Subcutaneous adipose tissue (tissue), 4 donors: ENCODE data around the gene EFS. TPM values are rescaled to one million over a fixed set of nuclear protein-coding genes. Genes with fewer than 3 reads are reported as not detected.

Source experiments
- total RNA-seq, 4 donors: library from RNA; depleted of rRNA; stranded (reverse); fragments of >200 nt; gene quantifications; one replicate each; pipeline ENCODE4 v1.1.0, GENCODE V29; 2016
- TF ChIP-seq, protein P1 (sequence below): fragments of 450-650 bp; IDR thresholded peaks from one replicate; pipeline ENCODE4 v1.5.1; 2016; ENCODE audit warnings: low read depth, mild to moderate bottlenecking, control low read depth, antibody characterized with exemption, moderate library complexity

Gene EFS
- total RNA-seq, 4 donors from 2014 or later: 8.5 to 12.8 (median 9.8) TPM

GRCh38 chr14:23403908-23404307 lies 38.9 kb upstream of the EFS start:
- TF ChIP-seq, protein P1, sequence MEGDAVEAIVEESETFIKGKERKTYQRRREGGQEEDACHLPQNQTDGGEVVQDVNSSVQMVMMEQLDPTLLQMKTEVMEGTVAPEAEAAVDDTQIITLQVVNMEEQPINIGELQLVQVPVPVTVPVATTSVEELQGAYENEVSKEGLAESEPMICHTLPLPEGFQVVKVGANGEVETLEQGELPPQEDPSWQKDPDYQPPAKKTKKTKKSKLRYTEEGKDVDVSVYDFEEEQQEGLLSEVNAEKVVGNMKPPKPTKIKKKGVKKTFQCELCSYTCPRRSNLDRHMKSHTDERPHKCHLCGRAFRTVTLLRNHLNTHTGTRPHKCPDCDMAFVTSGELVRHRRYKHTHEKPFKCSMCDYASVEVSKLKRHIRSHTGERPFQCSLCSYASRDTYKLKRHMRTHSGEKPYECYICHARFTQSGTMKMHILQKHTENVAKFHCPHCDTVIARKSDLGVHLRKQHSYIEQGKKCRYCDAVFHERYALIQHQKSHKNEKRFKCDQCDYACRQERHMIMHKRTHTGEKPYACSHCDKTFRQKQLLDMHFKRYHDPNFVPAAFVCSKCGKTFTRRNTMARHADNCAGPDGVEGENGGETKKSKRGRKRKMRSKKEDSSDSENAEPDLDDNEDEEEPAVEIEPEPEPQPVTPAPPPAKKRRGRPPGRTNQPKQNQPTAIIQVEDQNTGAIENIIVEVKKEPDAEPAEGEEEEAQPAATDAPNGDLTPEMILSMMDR: no peak

- TF ChIP-seq, protein P1: no peak
Observed at GRCh38 chr14:23403139-23403438, 38.1 kb upstream of the EFS start.

DNA sequence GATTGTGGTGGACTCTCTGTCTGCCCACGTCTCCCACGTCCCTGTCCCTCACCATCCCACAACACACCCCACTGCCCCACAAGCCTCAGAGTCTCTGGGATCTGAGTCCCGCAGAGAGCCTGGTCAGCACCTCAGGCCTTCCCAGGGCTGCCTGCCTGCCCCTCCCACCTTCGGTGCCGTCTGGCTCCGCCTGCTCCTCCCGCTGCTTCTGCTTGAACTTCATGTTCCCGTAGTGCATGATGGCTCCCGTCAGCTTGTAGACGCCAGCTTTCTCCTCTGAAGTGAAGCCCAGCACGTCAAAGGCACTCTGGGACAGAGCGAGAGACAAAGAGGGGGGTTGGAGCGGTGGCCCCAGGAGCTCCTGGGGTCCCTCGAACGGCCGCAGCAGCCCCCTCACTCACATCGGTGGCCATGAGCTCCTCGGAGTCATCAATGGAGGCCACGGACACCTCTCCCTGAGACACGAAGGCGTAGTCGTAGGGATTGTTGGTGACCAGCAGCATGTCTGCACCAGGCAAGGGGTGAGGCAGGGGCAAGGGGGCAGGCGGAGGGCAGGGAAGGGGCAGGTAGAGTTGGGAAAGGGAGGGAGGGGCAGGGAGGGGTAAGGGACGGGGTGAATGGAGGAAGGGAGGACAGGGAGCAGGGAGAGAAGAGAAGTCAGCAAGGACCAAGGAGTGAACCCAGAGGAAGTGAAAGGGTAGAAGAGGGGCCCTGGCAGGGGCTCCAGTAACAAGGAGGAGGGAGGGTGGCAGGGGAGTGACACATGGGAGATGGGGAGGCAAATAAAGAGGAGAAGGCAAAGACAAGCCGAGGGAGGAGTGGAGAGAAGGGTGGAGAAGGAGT lies 37.5 kb upstream of the EFS start:
- TF ChIP-seq, protein P1: no peak

GRCh38 chr14:23401291-23401690 lies 36.3 kb upstream of the EFS start:
- TF ChIP-seq, protein P1: no peak

GRCh38 chr14:23399591-23399990 lies 34.6 kb upstream of the EFS start:
- TF ChIP-seq, protein P1: no peak

DNA sequence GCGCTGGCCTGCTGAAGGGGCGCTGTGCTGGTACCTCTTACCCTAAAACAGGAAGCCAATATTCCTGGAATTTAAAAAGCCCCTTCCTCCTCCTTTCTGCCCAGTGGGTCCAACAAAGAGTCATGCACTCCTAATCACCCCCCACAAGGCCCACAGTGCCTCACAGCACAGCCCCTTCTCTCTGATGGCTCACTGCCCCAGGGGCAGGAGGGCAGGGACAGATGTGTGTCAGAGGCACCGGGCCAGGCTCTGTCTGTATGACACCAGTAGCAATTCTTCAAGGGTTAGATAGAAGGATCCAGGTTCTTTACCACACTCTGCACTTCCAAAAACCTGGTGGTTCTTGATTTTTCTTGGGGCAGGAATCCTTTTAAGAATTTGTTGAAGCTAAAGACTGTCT lies 34.2 kb upstream of the EFS start:
- TF ChIP-seq, protein P1: no peak

- TF ChIP-seq, protein P1: no peak
Observed at GRCh38 chr14:23398348-23398747, 33.4 kb upstream of the EFS start.
